Measurements from ENCODE around the gene CASP10.
A peak's percentile ranks its signal among the peaks of the same experiment; 100 is the strongest.

The CASP10 gene

GRCh38 chr2:201197781-201198180, 14.8 kb downstream of the CASP10 start:
- DNase-seq, result no peak

- no peak for DNase-seq
Observed at GRCh38 chr2:201199847-201200246, 16.9 kb downstream of the CASP10 start.

GRCh38 chr2:201200345-201200744, 17.4 kb downstream of the CASP10 start:
- DNase-seq, result no peak

DNA sequence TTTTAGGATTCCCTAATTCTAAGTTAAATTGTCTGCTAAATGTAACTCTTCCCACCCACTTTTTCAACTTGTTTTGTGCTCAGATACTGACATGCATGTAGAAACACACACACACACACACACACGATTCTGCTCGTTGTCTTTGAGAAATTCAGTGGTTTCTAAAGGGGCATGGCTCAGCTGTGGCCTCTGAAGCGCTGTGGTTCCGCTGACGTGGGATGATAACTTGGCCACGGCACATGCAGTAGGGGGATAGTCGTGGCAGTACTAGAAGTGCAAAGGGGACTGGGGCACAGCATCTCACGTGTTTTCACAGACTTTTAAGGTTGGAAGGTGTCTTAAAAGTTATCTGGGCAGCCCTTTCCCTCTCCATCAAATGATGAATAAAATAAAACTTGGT, 18.4 kb downstream of the CASP10 start:
- DNase-seq, result no peak

DNA sequence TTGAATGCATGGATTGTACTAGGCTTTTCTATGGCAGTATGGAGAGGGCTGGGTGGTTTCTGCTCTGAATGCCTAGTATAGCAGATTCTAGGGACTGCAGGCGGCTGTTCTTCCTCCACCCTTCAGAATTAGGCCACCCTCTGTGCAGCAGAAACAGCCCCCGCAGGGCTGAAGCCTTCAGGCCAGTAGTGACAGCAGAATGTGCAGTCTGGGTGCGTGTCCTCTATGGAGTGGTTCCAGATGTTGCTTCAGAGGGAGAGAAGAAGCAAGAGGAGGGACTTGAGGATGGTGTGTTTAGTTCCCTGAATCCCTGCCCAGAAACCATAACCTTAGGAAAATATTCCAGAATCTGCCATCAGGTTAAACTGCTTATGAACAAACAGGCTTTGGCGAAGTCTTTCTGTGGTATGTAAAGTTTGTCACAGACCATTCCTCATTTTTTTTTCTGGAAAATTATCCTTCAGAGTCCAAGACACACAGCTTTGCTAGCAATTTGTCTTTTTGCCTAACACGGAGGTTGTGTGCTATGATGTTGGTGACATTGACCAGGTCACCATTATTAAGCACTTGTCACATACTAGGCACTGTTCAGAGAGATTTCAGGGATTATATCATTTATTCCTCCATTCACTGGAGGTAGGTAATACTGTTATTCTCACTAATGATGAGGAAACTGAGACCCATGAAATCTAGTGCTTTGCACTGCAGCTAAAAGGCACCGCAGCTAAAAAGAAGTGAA, 21.1 kb downstream of the CASP10 start:
- no peak for DNase-seq

DNA sequence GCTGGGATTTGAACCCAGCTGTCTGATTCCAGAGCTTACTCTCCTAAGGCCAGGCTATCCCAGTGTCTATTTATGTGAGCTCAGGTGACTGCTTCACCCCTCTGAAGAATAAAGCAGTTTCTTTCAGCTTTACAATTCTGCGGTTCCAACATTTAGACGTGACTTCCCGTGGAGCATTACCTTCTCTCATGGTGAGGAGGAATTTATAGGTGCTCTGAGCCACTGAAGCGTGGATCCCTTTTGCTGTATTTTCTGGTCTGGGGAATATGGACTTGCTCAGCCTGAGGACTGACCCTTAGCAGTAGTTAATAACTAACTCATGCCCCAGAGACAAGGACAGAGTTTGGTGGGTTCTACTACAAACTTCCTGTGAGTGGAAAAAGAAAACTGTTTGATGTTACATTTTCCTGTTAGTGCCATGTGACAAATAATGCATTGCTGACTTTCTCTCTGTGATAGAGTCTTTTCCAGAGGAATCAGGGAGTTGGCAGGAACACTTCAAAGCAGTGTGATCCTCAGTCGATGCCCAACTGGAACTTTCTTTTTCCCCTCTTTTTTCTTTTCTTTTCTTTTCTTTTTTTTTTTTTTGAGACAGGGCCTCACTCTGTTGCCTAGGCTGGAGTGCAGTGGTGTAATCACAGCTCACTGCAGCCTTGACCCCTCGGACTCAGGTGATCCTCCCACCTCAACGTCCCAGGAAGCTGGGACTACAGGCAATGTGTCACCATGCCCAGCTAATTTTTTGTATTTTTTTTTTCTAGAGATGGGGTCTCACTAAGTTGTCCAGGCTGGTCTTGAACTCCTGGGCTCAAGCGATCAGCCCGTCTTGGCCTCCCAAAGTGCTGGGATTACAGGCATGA, 21.9 kb downstream of the CASP10 start:
- DNase-seq, result no peak

DNA sequence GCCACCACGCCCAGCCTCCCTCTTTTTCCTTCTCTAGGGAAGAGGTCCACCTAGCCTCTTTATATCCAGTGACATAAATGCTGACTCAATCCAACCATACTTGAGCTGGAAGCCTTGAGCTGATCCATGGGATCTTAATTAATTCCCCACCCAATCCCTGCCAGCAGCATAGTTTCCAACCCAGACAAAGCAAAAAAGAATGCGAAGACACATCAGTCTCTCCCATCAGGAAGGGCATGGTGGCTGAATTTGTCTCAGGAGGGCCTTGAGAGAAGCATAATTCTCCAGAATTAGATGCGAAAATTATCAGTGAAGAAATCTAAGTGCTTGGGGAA, 22.5 kb downstream of the CASP10 start:
- no peak for DNase-seq

DNA sequence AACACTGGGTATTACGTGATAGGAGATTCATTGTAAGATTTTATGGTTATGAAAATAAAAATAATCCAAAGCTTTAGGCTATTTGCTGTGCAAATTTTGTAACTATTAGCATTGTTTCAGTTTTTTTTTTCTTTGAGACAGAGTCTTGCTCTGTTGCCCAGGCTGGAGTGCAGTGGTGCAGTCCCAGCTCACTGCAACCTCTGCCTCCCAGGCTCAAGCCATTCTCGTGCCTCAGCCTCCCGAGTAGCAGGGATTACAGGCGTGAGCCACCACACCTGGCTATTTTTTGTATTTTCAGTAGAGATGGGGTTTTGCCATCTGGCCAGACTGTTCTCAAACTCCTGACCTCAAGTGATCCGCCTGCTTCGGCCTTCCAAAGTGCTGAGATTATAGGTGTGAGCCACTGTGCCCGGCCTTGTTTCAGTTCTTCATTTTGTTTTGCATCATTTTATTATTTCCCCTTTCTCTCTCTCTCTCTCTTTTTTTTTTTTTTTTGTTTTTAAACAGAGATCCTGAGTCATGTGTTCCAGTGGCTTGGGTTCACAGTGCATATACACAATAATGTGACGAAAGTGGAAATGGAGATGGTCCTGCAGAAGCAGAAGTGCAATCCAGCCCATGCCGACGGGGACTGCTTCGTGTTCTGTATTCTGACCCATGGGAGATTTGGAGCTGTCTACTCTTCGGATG, 25.8 kb downstream of the CASP10 start:
- DNase-seq, result no peak

DNA sequence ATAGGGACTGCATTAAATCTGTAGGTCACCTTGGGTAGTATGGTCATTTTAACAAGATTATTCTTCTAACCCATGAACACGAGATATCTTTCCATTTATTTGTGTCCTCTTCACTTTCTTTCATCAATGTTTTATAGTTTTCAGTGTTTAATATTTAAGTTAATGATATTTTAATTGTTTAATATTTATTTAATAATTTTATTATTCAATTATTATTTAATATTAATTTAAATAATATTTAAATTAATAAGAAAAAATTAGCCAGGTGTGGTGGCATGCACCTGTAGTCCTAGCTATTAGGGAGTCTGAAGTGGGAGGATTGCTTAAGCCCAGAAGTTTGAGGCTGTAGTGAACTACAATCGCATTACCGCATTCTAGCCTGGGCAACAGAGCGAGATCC, 33.0 kb downstream of the CASP10 start:
- DNase-seq, result no peak

- no peak for DNase-seq
Observed at GRCh38 chr2:201216918-201217317, 34.0 kb downstream of the CASP10 start.

GRCh38 chr2:201218780-201219179, 35.8 kb downstream of the CASP10 start:
- DNase-seq, result no peak

- no peak for DNase-seq
Observed at GRCh38 chr2:201219328-201220096, 36.6 kb downstream of the CASP10 start.

DNA sequence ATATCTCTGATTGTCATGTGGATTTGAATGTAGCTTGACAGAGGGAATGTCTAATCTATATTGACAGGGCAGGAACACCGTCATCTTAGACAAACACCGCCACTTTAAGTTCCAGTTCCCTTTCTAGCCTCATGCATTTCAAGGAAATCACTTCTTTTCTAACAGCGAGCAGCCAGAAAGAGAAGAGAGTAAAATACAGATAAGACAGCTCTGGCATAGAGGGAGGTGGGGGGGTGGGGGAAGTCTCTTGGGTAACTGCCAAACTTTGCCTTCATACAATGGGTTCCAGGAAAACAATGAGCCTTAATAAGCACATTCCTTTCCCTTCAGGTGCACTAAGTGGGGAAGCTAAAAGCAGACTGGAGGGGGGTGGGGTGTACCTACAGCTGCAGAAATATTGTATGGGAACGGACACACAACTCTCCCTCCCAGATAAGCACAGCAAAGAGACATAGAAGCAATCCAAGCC, 37.2 kb downstream of the CASP10 start:
- DNase-seq, result no peak

DNA sequence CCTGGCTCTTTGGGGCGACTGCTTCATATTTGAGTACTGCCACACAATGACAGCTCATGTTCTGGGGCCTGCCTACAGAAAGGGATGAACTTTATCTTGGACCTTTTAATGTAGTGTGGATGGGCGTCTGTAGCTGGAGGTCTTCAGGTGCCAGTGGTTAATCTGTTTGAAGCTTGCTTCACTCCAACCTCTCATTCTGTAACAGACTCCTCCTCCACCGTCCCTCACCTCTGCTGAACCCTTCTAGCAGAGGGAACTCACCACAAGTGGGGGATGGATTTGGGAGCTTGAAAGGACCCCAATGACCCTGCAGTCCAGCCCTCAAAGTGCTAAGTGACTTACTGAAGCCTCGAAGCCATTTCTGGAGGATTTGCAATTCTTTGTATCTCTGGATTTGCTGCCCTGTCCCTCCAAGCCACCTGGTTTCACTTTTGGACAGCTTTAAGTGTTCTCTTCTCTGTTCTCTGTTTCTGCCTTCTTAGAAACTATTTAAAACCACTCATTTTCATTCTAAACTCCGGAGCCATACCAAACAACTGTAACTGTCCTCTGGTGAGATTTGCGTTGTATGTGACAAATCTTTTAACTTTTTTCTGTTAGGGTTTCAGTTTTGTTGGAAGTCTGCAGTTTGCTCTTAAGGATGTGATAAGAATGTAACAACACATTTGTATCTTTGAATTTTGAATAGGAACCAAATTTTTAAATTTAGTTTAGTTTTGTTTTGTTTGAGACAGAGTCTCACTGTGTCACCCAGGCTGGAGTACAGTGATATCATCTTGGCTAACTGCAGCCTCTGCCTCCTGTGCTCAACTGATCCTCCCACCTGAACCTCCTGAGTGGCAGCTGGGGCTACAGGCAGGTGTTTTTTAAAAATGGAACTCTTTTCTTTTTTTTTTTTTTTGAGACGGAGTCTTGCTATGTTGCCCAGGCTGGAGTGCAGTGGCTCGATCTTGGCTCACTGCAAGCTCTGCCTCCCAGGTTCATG, 40.4 kb downstream of the CASP10 start:
- DNase-seq, result no peak

DNA sequence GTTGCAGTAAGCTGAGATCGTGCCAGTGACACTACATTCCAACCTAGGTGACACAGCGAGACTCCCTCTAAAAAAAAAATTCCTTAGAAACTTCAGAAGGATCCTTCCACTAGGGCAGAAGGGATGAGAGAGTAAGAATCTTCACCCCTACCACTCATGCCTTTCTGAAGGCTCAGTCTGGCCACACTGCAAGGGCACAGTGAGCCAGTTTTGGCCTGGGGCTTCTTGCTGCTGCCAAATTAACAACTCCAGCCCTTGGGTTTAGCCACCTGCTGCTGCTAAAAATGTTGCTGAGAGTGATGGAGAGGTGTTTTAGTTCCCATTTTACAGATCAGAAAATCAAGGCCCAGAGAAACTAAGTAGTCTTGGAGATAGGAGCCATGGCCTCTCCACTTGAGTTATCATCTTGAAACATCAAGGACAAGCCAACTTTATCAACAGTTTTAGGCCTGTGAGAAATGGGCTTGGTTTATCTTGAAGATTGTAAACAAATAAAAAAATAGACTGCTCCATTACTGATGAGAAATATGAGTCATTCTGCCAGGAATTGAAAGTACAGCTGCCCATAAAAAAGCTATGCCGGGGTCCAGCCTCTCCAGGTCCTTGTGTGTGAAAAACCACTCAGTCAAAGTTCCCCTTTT, 45.5 kb downstream of the CASP10 start:
- DNase-seq, result no peak

- no peak for DNase-seq
Observed at GRCh38 chr2:201228912-201229290, 46.0 kb downstream of the CASP10 start.

DNA sequence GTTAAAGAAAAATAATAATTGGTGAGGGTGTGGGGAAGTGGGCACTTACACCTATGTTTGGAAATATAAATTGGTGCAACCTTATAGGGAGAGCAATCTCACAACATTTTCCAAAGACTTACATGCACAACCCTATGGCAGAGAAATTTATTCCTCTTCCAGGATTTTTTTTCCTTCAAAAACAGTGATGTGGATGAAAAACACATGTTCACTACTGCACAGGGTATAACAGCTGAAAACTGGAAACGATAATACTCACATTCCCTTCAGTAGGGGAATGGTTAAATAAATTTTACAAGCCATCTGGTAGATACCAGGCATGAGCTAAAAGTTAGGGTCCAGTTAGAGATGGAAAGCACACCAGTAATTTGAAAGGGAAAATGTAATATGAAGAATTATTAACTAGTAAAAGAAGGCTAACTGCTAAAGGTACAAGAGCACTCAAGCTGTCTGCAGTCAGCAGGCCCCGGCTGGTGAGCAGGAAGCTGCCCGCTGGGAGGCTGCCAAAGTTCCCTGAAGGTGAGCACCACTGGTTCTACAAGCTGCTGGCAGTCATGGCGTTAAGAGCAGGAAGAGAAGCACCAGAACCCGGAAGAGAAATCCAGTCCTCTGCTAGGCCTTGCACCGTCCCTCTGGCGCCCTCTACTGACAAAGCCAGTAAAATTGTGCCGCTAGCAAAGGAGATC, 49.0 kb downstream of the CASP10 start:
- DNase-seq, result peak; percentile 62

DNA sequence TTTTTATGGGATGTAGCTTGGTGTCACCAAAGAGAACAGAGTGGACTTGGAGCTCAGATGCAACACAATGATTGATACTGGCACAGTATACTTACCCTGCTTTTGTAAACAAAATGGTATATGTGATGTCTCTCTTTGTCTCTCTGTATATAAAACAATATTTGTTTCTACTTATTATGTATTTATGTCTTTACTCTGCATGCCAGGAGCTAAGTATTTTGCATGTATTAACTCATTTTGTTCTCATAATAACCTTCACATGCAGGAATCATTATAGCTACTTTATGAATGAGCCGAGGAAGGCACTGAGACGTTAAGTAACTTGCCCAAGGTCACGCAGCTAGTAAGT, 49.5 kb downstream of the CASP10 start:
- no peak for DNase-seq

DNA sequence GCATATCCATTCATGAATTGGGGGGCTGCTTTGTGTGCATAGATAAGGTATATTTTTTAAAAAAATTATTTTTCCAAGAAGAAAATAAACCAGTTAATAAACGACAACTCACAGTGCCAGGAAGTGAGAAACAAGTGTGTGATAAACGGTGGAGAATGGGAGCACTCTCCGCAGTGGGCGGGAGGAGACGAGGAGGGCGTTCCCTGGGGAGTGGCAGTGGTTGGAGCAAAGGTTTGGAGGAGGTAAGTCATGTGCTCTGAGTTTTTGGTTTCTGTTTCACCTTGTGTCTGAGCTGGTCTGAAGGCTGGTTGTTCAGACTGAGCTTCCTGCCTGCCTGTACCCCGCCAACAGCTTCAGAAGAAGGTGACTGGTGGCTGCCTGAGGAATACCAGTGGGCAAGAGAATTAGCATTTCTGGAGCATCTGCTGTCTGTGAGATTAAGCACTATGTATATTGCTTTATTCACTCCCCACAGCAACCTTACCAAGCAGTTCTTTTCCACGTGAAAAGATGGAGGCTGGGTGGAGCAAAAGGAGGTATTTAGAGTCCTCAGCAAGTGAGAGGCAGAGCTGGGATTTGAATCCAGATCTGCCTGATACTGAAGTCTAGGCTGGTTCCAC, 50.4 kb downstream of the CASP10 start:
- peak; percentile 66 for DNase-seq
